ENCODE data around the gene NKD2.

GRCh38 chr5:969408-969839 is 39.2 kb upstream of the NKD2 start:
- TF ChIP-seq CTCF (conservative IDR thresholded peaks at IDR 0.05) = no peak
- no peak for TF ChIP-seq EZH2 (IDR thresholded peaks at IDR 0.05; ENCODE audit: low read depth)
